Measurements from ENCODE around the gene TMEM8B.

DNA sequence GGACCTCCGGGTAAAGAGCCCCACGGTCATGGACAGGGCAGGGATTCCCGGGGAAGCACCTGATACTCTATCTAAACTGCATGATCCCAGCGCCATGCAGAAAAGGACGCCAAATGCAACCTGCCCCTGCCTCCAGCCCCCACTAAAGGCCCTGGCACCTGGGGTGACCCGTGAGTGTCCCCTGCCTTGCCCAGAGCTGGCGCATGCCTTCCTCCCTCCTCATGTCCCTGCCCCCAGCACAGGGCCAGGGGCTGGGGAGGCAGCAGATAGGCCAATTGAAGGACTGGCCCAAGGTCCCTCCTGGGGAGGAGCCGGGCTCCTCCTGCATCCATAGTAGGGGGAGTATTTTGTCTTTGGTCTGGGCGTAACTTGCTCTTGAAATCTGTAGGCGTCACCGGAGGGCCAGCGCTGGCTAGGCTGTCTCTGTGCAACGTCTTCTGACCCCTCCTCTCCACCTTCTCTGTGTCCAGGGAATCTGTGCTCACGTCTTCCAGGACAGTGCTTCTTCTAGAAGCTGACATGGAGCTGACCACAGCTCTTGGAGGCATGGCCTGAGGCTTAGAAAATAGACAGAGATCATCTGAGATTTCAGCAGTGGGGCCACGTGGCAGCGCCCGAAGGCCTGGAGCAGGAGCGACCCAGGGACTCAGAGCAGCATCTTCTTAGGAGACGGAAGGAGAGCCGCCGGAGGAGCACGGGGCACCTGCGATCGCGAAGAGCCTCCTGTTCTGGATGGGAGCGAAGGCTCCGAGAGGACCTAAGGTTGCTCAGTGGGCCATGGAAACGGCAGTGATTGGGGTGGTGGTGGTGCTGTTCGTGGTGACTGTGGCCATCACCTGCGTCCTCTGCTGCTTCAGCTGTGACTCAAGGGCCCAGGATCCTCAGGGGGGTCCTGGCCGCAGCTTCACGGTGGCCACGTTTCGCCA lies 80.9 kb downstream of the TMEM8B start:
- TF ChIP-seq, protein P1, sequence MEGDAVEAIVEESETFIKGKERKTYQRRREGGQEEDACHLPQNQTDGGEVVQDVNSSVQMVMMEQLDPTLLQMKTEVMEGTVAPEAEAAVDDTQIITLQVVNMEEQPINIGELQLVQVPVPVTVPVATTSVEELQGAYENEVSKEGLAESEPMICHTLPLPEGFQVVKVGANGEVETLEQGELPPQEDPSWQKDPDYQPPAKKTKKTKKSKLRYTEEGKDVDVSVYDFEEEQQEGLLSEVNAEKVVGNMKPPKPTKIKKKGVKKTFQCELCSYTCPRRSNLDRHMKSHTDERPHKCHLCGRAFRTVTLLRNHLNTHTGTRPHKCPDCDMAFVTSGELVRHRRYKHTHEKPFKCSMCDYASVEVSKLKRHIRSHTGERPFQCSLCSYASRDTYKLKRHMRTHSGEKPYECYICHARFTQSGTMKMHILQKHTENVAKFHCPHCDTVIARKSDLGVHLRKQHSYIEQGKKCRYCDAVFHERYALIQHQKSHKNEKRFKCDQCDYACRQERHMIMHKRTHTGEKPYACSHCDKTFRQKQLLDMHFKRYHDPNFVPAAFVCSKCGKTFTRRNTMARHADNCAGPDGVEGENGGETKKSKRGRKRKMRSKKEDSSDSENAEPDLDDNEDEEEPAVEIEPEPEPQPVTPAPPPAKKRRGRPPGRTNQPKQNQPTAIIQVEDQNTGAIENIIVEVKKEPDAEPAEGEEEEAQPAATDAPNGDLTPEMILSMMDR (conservative IDR thresholded peaks at IDR 0.05 in 1 of 2, IDR thresholded peaks at IDR 0.05 in 1 of 2; ENCODE audit: extremely low read depth in 1 of 2, insufficient read depth in 1 of 2, low read depth in 1 of 2, low read length in 2 of 2) = no peak
- no peak for TF ChIP-seq EZH2 (IDR thresholded peaks at IDR 0.05; ENCODE audit: borderline replicate concordance, low read length)
